Dedifferentiated amniotic fluid mesenchymal stem cell (primary cell): ENCODE data around the gene ABO.
"Not testable (repeated sequence)": the region's sequence is repeated elsewhere in the genome, so short reads cannot be mapped to it uniquely, and the experiment has no call there.

Experiments used
- DNase-seq: peaks from one replicate; pipeline ENCODE4 v3.0.0-alpha.2; 2016; ENCODE audit errors: extremely low spot score

ABO gene

GRCh38 chr9:133290751-133291302 lies 15.8 kb upstream of the ABO start:
- DNase-seq, result no peak

- DNase-seq, result no peak
These were observed 11.5 kb upstream of the ABO start for GRCh38 chr9:133286523-133286922.

DNA sequence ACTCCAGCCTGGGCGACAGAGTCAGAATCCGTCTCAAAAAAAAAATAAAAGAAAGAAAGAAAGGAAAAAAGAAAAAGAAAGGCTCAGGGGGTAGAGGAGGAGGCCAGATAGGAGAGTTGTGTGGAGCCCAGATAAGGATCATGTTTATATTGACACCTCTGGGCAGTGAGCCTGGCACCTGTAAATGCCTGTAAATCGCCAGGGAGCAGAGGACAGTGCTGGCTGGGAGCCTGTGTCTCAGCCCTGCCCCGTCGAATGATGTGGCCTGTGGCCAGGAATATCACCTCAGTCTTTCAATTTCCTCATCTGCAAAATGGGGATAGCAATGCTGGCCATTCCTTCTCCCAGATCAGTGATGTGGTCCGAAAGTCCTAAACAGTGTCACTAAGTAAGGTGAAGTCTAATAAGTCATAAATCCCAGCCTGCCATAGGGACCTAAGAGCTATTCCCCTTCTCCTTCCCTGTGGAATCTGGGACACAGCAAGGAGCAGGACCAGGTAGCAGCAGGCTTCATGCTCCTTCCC lies 10.3 kb upstream of the ABO start:
- DNase-seq, result no peak

- no peak for DNase-seq
These were observed 9.4 kb upstream of the ABO start for GRCh38 chr9:133284362-133284761.

DNA sequence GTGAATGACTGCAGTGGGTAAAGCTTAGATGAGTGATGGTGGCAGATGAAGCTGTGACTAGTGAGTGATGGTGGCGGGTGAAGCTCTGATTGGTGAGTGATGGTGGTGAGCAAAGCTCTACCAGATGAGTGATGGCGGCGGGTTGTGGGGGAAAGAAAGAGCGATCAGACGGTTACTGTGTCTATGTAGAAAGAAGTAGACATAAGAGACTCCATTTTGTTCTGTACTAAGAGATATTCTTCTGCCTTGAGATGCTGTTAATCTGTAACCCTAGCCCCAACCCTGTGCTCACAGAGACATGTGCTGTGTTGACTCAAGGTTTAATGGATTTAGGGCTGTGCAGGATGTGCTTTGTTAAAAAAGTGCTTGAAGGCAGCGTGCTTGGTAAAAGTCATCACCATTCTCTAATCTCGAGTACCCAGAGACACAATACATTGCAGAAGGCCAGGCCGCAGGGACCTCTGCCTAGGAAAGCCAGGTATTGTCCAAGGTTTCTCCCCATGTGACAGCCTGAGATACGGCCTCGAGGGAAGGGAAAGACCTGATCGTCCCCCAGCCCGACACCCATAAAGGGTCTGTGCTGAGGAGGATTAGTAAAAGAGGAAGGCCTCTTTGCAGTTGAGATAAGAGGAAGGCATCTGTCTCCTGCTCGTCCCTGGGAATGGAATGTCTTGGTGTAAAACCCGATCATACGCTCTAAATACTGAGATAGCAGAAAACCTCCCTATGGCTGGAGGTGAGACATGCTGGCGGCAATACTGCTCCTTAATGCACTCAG lies 8.4 kb upstream of the ABO start:
- not testable (repeated sequence) for DNase-seq

DNA sequence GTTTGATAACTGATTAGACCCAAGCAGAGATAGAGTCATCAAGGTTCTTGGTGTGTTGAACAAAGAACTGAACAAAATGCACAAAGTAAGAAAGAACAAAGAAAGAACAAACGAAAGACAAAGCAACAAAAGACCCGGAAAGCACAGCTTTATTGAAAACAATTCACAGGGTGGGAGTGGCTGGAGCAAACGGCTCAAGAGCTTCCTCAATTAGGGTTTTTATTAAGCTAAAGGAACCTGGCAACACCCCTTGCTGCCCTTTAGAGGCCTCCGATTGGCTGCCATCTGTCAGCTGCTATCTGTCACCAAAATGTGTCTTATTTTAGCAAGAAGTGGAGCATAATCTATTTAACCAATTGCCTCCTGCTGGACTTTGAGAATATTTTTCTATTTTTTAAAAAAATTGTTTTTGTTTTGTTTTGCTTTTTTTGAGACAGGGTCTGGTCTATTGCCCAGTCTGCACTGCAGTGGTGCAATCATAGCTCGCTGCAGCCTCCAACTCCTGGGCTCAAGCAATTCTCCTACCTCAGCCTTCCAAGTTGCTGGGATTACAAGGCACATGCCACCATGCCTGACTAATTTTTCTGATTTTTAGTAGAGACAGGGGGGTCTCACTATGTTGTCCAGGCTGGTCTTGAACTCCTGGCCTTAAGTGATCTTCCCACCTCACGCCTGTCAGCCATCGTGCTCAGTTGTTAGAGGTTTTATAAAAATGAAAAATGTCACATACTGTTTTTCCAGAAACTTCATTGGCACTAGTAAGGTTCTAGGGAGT lies 7.7 kb upstream of the ABO start:
- DNase-seq, result no peak

- no peak for DNase-seq
These were observed 5.4 kb upstream of the ABO start for GRCh38 chr9:133280392-133280791.

DNA sequence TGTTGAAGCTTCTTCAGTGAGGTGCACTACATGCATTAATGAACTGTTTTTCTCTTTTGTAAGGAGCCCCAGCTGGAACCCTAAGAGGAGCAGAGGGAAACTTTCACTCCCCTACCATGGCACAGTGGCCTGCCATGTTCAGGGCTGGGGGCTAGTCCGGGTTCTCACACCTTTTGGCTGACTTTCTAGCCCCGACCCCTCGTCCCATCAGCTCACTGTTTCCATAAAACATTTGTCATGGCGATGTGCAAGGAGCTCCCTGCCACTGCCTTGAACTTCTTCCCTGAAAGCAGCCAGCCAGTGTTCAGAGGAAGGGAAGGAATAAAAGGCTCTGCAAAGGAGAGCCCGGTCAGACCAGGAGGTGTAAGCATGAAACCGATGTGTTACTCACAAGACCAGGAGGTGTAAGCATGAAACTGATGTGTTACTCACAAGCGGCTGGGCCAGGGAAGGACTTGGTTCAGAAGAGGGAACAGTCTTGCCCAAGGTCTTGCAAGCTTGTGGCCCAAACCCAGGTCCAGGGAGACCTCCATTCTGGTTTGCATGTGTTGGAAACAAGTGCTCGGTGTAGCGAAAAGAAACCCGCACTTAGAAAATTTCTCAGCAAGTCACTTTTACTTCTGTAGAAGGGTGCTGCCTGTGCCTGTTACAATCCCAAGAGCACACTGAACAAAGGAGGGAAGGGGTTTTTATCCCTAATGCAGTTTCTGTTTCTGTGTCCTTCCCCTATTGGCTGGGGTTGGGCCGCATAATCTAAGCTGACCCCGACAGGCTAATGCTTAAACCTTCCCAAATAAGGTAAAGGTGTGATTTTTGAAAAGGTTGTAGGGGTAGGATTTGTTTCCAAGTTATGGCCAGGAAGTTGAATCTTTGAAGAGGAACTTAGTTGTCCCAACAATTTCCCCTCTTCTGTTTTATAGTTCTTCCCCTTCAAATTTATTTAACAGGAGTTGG lies 3.4 kb upstream of the ABO start:
- no peak for DNase-seq

GRCh38 chr9:133277467-133277866 lies 2.5 kb upstream of the ABO start:
- no peak for DNase-seq

DNA sequence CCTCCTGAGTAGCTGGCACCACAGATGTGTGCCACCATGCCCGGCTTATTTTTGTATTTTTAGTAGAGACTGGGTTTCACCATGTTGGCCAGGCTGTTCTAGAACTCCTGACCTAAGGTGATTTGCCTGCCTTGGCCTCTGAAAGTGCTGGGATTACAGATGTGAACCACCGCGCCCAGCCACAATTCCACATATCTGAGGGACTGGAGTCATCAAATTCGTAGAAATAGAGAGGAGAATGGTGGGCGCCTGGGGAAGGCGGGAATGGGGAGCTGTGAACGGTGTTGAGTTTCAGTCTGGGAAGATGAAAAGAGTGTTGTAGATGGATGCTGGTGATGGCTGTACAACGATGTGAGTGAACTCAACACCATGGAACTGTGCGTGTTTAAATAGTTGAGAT lies 1.9 kb upstream of the ABO start:
- DNase-seq, result no peak

DNA sequence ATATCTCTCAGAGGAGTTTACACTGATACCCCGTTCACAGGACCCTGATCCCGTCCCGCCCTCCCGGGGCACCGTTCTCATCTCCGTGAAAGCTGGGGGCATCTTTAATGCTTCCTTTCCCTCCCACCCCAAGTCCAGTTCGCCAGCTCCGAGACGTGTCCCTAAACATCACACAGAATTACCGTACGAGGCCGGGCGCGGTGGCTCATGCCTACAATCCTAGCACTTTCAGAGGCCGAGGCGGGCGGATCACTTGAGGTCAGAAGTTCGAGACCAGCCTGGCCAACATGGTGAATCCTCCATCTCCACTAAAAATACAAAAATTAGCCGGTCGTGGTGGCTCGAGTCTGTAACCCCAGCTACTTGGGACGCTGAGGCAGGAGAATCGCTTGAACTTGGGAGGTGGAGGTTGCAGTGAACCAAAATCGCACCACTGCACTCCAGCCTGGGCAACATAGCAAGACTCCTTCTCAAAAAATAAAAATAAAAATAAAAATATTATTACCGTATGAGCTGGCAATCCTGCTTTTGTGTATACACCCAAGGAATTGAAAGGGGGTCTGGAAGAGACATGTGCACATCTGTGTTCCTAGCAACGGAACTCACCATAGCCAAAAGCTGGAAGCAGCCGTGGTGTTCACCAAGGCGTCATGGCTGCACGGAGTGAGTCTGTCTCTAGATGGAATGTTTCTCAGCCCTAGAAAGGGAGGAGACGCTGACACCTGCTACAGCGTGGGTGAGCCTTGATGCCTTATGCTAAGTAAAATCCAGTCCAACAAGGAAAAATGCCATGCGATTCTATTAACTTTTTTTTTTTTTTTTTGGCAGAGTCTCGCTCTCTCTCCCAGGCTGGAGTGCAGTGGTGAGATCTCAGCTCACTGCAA lies 1.2 kb upstream of the ABO start:
- no peak for DNase-seq

DNA sequence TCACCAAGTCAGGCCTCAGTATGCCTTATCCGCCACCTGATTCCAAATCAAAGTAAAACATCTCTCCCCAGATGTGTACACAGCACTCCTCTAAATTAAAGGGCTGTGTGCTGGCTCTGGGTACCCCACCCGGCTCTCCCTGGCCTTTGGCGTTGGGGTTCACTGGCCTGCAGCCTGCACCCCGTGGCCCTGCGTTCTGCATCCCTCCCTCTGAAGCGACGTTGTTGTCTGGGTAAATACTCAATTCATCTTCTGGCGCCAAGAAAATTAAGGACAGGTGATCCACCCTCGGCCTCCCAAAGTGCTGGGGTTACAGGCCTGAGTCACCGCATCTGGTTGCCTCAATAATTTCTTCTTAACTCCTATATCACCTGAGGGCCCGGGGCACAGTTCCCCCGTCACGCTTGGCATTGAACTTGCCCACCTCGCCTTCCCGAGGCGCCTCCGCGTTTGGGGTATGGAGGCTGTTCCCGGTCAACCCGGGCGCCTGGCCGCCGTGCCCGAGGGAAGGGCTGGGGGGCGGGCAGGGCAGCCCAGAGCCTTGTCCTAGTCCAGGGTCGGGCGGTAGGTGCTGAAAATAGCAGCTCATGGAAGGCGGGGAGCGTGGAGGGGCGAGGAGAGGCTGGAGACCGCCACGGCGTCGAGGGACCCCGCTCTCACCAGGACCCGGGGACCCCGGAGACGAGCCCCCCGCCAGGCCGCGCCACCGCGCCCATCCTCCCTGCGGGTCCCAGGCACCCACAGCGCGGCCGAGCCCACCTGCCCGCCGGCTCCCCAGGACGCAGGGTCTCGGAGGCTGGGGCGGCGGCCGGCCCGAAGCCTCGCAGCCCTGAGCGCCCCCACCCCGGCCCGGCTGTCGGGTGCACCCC lies 531 bp downstream of the ABO start:
- DNase-seq, result no peak

GRCh38 chr9:133273819-133274218 lies 1.2 kb downstream of the ABO start:
- no peak for DNase-seq

DNA sequence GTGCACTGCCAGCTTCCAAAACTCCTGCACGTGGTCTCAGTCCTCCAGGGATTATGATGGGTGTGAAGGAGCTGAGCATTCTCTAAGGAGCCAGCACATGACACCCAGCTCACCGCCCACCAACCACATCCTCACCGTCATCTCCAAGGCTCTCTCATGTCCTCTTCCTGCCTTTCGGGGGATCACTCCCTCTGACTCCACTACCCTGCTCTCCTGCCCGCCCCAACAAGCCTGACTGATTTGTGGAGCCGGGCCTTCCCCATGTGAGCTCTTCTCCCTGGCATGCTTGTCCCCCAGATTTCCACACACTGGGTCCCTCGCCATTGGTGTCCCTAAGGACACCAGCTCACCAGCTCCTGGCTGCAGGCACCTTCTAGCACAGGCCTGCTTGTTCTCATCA lies 1.9 kb downstream of the ABO start:
- no peak for DNase-seq

- no peak for DNase-seq
These were observed 5.3 kb downstream of the ABO start for GRCh38 chr9:133269537-133270362.

GRCh38 chr9:133269136-133269535 lies 5.9 kb downstream of the ABO start:
- DNase-seq, result not testable (repeated sequence)

DNA sequence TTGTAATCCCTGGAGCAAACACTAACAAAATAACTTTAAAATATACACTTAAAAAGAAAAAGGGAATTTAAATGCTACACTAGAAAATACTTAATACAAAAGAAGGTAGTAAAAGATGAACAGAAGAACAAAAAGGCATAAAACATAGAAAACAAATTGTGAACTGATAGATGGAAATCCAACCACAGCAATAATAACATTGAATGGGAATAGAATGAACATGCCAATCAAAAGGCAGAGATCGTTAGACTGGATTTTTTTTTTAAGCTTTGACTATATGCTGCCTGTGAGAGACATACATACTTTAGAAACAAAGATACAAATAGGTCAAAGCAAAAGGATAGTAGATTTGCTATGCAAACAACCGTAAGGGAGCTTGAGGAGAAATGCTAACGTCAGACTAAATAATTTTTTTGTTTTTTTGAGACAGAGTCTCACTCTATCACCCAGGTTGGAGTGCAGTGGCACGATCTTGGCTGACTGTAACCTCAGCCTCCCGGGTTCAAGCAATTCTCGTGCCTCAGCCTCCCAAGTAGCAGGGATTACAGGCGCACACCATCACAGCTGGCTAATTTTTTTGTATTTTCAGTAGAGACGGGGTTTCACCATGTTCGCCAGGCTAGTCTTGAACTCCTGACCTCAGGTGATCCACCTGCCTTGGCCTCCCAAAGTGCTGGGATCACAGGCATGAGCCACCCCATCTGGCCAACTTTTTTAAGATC lies 6.5 kb downstream of the ABO start:
- no peak for DNase-seq

DNA sequence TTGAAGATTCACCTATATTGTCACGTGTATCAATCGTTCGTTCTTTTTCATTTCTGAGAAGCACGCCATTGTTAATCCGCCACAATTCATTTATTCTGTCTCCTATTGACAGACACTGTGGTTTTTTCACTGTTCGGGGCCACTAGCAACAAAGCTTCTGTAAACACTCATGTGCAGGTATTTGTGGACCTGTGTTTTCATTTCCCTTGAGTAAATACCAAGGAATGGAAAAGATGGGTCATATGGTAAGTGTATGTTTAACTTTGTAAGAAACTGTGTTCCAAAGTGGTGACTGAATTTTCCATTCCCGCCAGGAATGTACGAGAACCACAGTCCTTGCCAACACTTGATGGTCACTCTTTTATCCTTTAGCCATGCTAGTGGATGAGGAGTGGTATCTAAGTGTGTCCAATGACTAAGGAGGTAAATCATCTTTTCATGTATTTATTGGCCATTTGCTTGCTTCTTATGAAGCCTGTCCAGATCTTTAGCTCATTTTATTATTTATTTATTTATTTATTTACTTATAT lies 10.7 kb downstream of the ABO start:
- DNase-seq, result no peak
